ENCODE results near the gene MED27.

DNA sequence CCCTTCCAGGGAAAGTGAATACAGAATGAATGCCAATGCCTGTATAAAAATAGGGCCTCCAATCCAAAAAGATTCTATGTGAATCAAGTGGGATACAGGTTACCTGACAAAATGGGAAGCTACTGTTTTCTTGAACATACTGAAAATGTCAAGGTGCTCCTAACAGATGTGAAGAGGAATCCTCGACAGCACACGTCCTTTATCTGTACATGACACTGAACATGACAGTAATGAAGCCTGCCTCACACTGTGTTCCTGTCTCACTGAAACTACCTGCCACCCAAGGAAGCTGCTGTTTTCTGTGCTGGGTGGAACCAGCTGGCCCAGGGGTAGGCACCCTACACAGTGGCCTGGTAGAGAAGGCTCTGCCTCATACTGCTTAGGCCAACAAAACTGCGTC is 174.5 kb downstream of the MED27 start:
- TF ChIP-seq EZH2 (IDR thresholded peaks at IDR 0.05; ENCODE audit: low read length, missing control alignments) = no peak
- TF ChIP-seq, protein P1, sequence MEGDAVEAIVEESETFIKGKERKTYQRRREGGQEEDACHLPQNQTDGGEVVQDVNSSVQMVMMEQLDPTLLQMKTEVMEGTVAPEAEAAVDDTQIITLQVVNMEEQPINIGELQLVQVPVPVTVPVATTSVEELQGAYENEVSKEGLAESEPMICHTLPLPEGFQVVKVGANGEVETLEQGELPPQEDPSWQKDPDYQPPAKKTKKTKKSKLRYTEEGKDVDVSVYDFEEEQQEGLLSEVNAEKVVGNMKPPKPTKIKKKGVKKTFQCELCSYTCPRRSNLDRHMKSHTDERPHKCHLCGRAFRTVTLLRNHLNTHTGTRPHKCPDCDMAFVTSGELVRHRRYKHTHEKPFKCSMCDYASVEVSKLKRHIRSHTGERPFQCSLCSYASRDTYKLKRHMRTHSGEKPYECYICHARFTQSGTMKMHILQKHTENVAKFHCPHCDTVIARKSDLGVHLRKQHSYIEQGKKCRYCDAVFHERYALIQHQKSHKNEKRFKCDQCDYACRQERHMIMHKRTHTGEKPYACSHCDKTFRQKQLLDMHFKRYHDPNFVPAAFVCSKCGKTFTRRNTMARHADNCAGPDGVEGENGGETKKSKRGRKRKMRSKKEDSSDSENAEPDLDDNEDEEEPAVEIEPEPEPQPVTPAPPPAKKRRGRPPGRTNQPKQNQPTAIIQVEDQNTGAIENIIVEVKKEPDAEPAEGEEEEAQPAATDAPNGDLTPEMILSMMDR (conservative IDR thresholded peaks at IDR 0.05 in 1 of 2, IDR thresholded peaks at IDR 0.05 in 1 of 2; ENCODE audit: low read depth in 1 of 2, low read length in 2 of 2) = no peak
